ELF-1 (cell line): ENCODE measurements around the gene HIVEP1.
"Not testable (repeated sequence)": the region's sequence is repeated elsewhere in the genome, so short reads cannot be mapped to it uniquely, and the experiment has no call there.

Experiments used
- DNase-seq: peaks from one replicate; pipeline ENCODE4 v3.0.0-alpha.2; 2016; ENCODE audit warnings: low read depth, low spot score

Gene HIVEP1

GRCh38 chr6:12083763-12084162 lies 71.7 kb downstream of the HIVEP1 start:
- DNase-seq = no peak

DNA sequence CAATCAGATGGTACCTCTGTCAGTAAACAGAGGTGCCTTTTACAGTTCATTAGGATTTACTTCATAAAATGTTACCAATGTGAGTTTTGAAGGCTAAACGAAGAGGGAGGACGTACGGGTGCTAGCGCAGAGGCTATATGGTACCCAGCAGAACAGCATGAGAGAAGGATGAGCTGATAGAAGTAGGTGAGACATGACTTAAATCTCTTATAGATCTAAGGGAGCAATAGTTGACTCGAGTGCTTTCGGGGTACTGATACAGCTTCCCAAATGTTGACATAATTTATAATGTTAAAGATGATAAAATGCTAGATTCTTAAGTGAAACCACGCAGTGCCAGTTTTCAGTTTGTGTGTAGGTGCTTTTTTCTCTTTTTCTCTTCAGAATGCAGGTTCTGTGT lies 72.6 kb downstream of the HIVEP1 start:
- DNase-seq = no peak

GRCh38 chr6:12088531-12088930 lies 76.4 kb downstream of the HIVEP1 start:
- DNase-seq = no peak

GRCh38 chr6:12090714-12091113 lies 78.6 kb downstream of the HIVEP1 start:
- DNase-seq = no peak

GRCh38 chr6:12092762-12093161 lies 80.7 kb downstream of the HIVEP1 start:
- DNase-seq = no peak

GRCh38 chr6:12094689-12095088 lies 82.6 kb downstream of the HIVEP1 start:
- no peak for DNase-seq

DNA sequence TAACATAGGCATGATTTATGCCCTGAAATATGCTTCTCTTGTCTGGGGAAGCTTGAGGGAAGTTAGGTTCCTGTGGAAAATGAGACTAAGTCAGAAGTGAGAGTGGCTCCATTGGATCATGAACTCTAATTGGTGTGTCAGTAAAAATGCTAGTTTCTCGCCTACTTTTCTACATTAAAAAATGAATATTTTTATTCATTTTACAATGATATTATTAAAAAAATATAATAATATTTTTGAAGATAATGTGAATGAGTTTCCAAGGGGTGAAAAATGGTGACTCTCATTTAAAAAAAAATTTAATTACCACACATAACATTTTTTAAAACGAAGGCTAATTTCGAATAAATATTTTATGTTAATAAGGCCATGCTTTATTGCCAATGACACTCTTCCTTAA lies 84.2 kb downstream of the HIVEP1 start:
- no peak for DNase-seq

DNA sequence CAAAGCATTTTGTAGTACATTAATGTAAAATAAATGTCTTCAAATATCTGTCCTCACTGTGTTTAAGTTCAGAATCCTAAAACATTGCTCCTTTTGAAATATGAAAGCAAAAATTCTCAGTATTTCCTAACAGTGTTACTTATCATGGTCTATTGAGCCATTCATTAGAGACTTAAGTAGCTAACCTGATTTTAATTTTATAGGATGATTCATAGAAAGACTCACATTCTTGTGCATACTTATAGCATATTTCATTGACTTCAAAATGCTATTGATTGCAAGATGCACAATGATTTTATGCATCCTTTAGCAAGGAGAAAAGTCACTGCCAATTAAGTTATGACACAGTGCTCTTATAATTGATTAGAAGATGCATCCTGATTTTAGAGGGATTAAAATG lies 85.7 kb downstream of the HIVEP1 start:
- no peak for DNase-seq

DNA sequence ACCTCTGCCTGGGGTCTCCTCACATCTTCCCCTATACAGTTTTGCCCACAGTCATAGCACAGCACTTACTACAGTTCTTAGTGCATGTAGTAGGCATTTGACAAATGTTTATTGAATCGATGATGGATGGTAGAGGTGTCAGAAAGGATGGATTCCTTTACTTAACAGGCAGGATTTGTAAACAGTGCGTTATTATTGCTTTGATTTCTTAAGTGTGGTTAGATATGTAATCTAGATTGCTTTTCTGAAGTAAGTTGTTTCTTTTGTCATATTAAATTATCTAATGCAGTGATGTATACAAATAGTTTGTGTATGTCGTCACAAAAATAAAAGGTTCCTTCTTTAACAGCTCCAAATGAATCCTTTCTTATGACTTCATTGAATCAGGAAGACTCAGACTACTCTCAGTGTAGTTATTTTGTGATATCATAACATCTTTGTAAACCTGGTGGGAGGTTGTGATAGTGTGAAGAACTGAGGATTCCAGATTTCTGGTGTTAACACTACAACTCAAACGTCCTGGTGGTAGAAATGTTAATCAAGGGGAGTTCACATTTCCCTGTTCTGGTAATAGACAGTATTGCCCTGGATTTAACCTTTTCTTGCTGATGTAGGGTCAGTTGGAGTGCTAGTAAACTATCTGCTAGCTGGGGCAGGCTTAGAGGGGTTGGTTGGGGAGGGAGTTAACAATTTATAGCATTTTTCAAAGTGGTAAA lies 87.7 kb downstream of the HIVEP1 start:
- no peak for DNase-seq

DNA sequence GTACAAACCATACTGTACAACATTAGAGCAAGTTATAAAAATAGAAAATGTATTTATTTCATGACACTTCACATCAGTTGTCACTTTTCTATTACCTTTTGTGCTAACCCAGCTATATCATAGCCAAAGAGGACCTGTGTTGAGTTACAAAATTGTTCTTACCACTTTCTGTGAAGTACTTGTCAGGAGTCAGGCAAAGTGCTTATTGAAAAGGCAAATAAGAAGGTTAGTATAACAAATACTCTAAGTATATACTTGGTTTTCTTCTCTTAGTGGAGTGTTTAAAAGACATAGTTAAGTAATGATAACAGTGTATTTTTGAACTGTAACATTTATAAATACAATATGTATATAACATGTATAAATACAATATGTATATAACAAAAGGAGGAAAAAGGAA lies 88.9 kb downstream of the HIVEP1 start:
- no peak for DNase-seq

DNA sequence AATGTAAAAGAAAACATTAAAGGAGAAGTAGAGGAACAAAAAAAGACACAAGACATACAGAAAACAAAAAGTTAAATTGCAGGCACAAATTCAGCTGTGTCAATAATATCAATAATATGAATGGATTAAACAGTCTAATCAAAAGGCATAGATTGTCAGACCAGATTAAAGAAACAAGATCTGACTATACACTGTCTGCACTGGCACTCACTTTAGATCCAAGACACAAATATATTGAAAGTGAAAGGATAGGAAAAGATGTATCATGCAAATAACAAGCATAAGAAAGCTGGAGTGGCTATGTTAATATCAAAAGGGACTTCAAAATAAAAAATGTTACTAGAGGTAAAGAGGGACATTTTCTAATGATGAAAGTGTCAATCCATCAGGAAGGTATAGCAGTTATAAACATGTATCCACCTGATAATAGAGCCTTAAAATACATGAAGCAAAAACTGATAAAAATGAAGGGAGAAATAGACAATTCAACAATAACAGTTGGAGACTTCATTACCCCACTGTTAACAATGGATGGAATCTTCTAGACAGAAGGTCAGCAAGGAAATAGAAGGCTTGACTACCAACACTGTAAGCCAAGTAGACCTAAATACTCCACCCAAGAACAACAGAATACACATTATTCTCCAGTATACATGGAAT lies 89.7 kb downstream of the HIVEP1 start:
- no peak for DNase-seq

DNA sequence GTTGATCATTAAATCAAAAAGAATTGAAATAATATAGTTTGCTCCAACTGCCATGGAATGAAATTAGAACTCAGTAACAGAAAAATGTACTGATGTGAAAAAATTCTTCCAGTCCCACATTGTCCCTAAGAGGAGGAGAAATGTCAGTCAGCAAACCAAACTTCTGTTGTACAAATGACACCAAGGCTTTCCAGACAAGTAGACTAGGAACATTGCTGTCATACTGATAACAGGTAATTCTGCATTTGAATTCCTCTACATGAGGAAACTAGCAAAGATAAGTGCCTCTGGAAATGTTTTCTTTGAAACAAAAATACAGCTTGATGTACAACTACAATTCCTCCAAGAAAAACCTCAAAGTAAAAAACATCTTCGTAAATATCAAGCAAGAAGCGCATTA lies 90.2 kb downstream of the HIVEP1 start:
- DNase-seq = no peak

- no peak for DNase-seq
Observed at GRCh38 chr6:12103158-12103557, 91.0 kb downstream of the HIVEP1 start.

GRCh38 chr6:12105271-12105670 lies 93.2 kb downstream of the HIVEP1 start:
- no peak for DNase-seq

DNA sequence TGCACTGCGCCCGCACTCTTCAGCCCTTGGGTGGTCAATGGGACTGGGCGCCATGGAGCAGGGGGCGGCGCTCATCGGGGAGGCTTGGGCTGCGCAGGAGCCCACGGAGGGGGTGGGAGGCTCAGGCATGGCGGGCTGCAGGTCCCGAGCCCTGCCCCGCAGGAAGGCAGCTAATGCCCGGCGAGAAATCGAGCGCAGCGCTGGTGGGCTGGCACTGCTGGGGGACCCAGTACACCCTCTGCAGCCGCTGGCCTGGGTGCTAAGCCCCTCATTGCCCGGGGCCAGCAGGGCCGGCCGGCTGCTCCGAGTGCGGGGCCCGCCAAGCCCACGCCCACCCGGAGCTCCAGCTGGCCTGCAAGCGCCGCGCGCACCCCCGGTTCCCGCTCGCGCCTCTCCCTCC lies 96.3 kb downstream of the HIVEP1 start:
- DNase-seq = not testable (repeated sequence)

DNA sequence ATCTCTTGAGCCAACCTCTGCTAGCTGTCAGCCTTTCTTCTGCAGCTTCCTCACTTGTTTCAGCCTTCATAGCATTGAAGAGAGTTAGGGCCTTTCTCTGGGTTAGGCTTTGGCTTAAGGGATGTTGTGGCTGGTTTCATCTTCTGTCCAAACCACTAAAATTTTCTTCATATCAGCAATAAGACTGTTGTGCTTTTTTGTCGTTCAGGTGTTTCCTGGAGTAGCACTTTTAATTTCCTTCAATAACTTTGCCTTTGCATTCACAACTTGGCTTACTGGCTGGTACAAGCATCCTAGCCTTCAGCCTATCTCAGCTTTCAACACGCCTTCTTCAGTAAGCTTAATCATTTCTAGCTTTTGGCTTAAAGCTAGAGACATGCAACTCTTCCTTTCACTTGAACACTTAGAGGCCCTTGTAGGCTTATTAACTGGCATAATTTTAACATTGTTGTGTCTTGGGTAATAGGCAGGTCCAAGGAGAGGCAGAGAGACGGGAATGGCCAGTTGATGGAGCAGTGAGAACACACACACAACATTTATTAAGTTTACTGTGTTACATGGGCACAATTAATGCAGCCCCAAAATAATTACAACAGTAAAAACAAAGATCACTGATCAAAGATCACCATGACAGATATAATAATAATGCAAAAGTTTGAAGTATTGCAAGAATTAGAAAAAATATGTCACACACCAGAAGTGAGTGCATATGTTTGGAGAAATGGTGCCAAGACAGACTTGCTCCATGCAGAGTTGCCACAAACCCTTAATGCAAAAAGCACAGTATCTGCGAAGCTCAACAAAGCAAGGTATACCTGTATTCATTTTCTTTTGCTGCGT lies 98.6 kb downstream of the HIVEP1 start:
- DNase-seq = no peak

GRCh38 chr6:12111363-12111670 lies 99.2 kb downstream of the HIVEP1 start:
- DNase-seq = no peak

GRCh38 chr6:12112540-12113189 lies 100.6 kb downstream of the HIVEP1 start:
- DNase-seq = no peak

- no peak for DNase-seq
Observed at GRCh38 chr6:12113190-12113577, 101.1 kb downstream of the HIVEP1 start.

DNA sequence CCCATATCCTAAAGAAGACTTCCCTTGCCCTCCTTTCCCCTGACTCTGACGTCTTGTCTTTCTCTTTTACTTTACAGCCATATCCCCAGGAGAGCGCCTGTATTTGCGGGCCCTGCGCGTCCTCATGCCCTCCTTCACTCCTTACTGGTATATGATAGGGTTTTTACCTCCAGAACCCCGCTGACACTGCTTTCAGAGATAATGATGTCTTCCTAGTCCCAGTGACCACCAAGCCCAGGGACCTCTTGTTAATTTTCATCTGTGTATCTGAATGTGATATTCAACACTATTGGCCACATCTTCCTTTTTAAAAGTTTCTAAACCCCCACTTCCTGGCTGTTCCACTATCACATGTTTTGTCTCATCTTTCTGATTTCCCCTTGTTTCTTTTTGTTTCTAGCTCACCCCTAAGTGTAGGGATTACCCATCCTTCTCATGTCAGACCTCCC lies 102.0 kb downstream of the HIVEP1 start:
- DNase-seq = no peak

DNA sequence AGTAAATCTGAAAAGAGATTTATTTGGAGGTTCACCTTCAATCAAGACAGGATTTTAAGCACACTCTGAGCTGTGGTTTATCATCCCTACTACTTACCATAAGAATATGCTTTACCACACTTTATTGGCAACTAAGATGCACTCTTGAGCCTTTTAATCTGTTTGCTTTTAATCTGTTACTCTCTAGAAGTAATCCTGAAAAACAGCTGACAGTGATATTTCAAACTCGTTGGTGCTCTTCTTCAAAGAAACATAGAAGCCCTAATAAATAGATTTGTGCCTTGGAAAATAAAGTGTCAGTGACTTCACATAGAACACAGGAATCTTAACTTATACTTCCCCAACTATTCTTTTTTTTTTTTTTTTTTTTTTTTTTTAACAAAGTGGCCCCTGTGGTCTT lies 102.9 kb downstream of the HIVEP1 start:
- DNase-seq = no peak

- no peak for DNase-seq
Observed at GRCh38 chr6:12115492-12115891, 103.4 kb downstream of the HIVEP1 start.
